IMR-90 (cell line): ENCODE results near the gene HNRNPA3. TPM values are rescaled to one million over a fixed set of nuclear protein-coding genes. Genes with fewer than 3 reads are reported as not detected.

Experiments used
- ATAC-seq: fragments of 200-7000 bp; cut with Tn5 transposase; 2 replicates; pipeline ENCODE4 v1.9.1; 2020; ENCODE audit warnings: low read depth, mild to moderate bottlenecking, moderate library complexity
- BruUV-seq: library from RNA; stranded (reverse); fragments of 400-500 nt; replicated peaks from 2 replicates; lab custom pipeline; 2021; lab: Mats Ljungman, UMichigan
- CTCF ChIA-PET: fragments of 300-600 bp; formaldehyde crosslinking; extraction: SDS; loops from one replicate; lab custom pipeline; 2021; ENCODE audit warnings: antibody characterized with exemption; lab: Yijun Ruan, JAX
- POLR2A ChIA-PET: fragments of 300-600 bp; sonication (Branson Sonifier 250); formaldehyde crosslinking; loops from one replicate; lab custom pipeline; 2022; ENCODE audit warnings: antibody characterized with exemption; ENCODE audit not compliant: unreplicated experiment; lab: Charles Lee
- DNase-seq: peaks from one replicate; pipeline ENCODE4 v3.0.0; 2013
- H2AFZ ChIP-seq: replicated peaks from 2 replicates; pipeline ENCODE3; 2013; ENCODE audit warnings: low read length, mild to moderate bottlenecking; ENCODE audit not compliant: poor library complexity
- H2AK5ac ChIP-seq: 2 replicates; pipeline ENCODE4 v1.6.1; 2013; ENCODE audit warnings: low read depth, low read length, inconsistent platforms
- H2AK9ac ChIP-seq: replicated peaks from 2 replicates; pipeline ENCODE3; 2013; ENCODE audit warnings: mild to moderate bottlenecking, low read depth, low read length, moderate library complexity; ENCODE audit not compliant: poor library complexity
- H2BK120ac ChIP-seq: 2 replicates; pipeline ENCODE4 v1.6.1; 2013; ENCODE audit warnings: low read depth, low read length, inconsistent platforms
- H2BK15ac ChIP-seq: 3 replicates; pipeline ENCODE4 v1.6.1; 2013; ENCODE audit warnings: low read depth, low read length, inconsistent platforms
- H2BK20ac ChIP-seq: 2 replicates; pipeline ENCODE4 v1.6.1; 2013; ENCODE audit warnings: low read depth, mild to moderate bottlenecking, inconsistent platforms, low read length, moderate library complexity
- H2BK5ac ChIP-seq: 2 replicates; pipeline ENCODE4 v1.6.1; 2013; ENCODE audit warnings: mild to moderate bottlenecking, low read depth, low read length, inconsistent platforms; ENCODE audit not compliant: poor library complexity, severe bottlenecking
- H3K14ac ChIP-seq: replicated peaks from 2 replicates; pipeline ENCODE4 v1.6.1; 2013; ENCODE audit warnings: low read depth, low read length, inconsistent platforms
- H3K18ac ChIP-seq: 2 replicates; pipeline ENCODE4 v1.6.1; 2013; ENCODE audit warnings: low read depth, low read length, control low read depth
- H3K23ac ChIP-seq: 2 replicates; pipeline ENCODE4 v1.6.1; 2013; ENCODE audit warnings: low read depth, low read length, inconsistent platforms
- H3K27ac ChIP-seq: 2 replicates; pipeline ENCODE4 v1.5.1; 2013; ENCODE audit warnings: mild to moderate bottlenecking, control low read depth, low read length; ENCODE audit not compliant: insufficient read depth
- H3K27me3 ChIP-seq: 2 replicates; pipeline ENCODE4 v1.6.1; 2013; ENCODE audit warnings: low read length; ENCODE audit not compliant: control insufficient read depth, insufficient read depth
- H3K36me3 ChIP-seq: 2 replicates; pipeline ENCODE4 v1.6.1; 2013; ENCODE audit warnings: low read length, mixed read lengths; ENCODE audit not compliant: control insufficient read depth, insufficient read depth
- H3K4ac ChIP-seq: 2 replicates; pipeline ENCODE4 v1.6.1; 2013; ENCODE audit warnings: low read depth, low read length, inconsistent platforms
- H3K4me1 ChIP-seq: 2 replicates; pipeline ENCODE4 v1.6.1; 2013; ENCODE audit warnings: low read length, mixed read lengths; ENCODE audit not compliant: control insufficient read depth, insufficient read depth
- H3K4me2 ChIP-seq: 2 replicates; pipeline ENCODE4 v1.6.1; 2013; ENCODE audit warnings: low read depth, mild to moderate bottlenecking, control low read depth, low read length, moderate library complexity
- H3K4me3 ChIP-seq: 2 replicates; pipeline ENCODE4 v1.5.1; 2013; ENCODE audit warnings: low read depth, mild to moderate bottlenecking, control low read depth, low read length, moderate library complexity; ENCODE audit not compliant: insufficient read depth
- H3K56ac ChIP-seq: 2 replicates; pipeline ENCODE4 v1.6.1; 2013; ENCODE audit warnings: low read length, inconsistent platforms; ENCODE audit not compliant: insufficient read depth; ENCODE audit errors: extremely low read depth
- H3K79me1 ChIP-seq, 2 experiments: 2 replicates each; pipeline ENCODE4 v1.6.1; 2013; ENCODE audit warnings: low read length in 2 of 2, inconsistent platforms in 1 of 2, low read depth in 1 of 2
- H3K9ac ChIP-seq: 2 replicates; pipeline ENCODE4 v1.6.1; 2013; ENCODE audit warnings: low read depth, low read length, control low read depth
- H3K9me1 ChIP-seq: 2 replicates; pipeline ENCODE4 v1.6.1; 2013; ENCODE audit warnings: low read length, inconsistent platforms; ENCODE audit not compliant: insufficient read depth
- H3K9me3 ChIP-seq: 2 replicates; pipeline ENCODE4 v1.6.1; 2013; ENCODE audit warnings: low read length; ENCODE audit not compliant: control insufficient read depth, insufficient read depth
- H4K20me1 ChIP-seq: 2 replicates; pipeline ENCODE4 v1.6.1; 2013; ENCODE audit warnings: low read length, inconsistent platforms; ENCODE audit not compliant: insufficient read depth
- H4K5ac ChIP-seq: 2 replicates; pipeline ENCODE4 v1.6.1; 2013; ENCODE audit warnings: mild to moderate bottlenecking, low read depth, low read length, control low read depth
- H4K8ac ChIP-seq, 2 experiments: 2 replicates each; pipeline ENCODE4 v1.6.1; 2013; ENCODE audit warnings: low read depth in 2 of 2, low read length in 2 of 2, control low read depth in 1 of 2, inconsistent platforms in 1 of 2
- H4K91ac ChIP-seq: 2 replicates; pipeline ENCODE4 v1.6.1; 2013; ENCODE audit warnings: low read depth, low read length, inconsistent platforms; ENCODE audit not compliant: insufficient read depth
- BHLHE40 ChIP-seq: fragments of 150-350 bp; IDR thresholded peaks from 2 replicates; pipeline ENCODE4 v1.6.1; 2016; ENCODE audit warnings: mild to moderate bottlenecking, low read depth, low read length
- CEBPB ChIP-seq: IDR thresholded peaks from 2 replicates; pipeline ENCODE4 v1.6.1; 2012; ENCODE audit warnings: low read depth, low read length, improper control_type of control experiment
- CHD1 ChIP-seq: IDR thresholded peaks from 2 replicates; pipeline ENCODE4 v1.6.1; 2012; ENCODE audit warnings: low read depth, low read length, improper control_type of control experiment
- CTCF ChIP-seq: conservative IDR thresholded peaks from 2 replicates; pipeline ENCODE4 v1.5.1; 2012; ENCODE audit warnings: mild to moderate bottlenecking, low read depth, low read length, improper control_type of control experiment
- ELK1 ChIP-seq: fragments of 150-350 bp; IDR thresholded peaks from 2 replicates; pipeline ENCODE4 v1.6.1; 2016; ENCODE audit warnings: low read depth, mild to moderate bottlenecking, low read length, moderate library complexity, borderline replicate concordance
- FOS ChIP-seq: fragments of 150-350 bp; IDR thresholded peaks from 2 replicates; pipeline ENCODE4 v1.6.1; 2016; ENCODE audit warnings: low read depth, low read length
- MAFK ChIP-seq: IDR thresholded peaks from 2 replicates; pipeline ENCODE4 v1.6.1; 2012; ENCODE audit warnings: low read depth, low read length, improper control_type of control experiment
- MAZ ChIP-seq: IDR thresholded peaks from 2 replicates; pipeline ENCODE4 v1.6.1; 2012; ENCODE audit warnings: low read depth, mild to moderate bottlenecking, low read length, improper control_type of control experiment, moderate library complexity, borderline replicate concordance
- MXI1 ChIP-seq: IDR thresholded peaks from 2 replicates; pipeline ENCODE4 v1.6.1; 2012; ENCODE audit warnings: low read depth, mild to moderate bottlenecking, low read length, moderate library complexity, borderline replicate concordance
- NFE2L2 ChIP-seq: fragments of 150-350 bp; IDR thresholded peaks from 2 replicates; pipeline ENCODE4 v1.6.1; 2016; ENCODE audit warnings: low read depth, mild to moderate bottlenecking, low read length
- POLR2A ChIP-seq: IDR thresholded peaks from 2 replicates; pipeline ENCODE4 v1.6.1; 2012; ENCODE audit warnings: mild to moderate bottlenecking, low read depth, low read length
- RAD21 ChIP-seq: IDR thresholded peaks from 2 replicates; pipeline ENCODE4 v1.6.1; 2012; ENCODE audit warnings: low read length, improper control_type of control experiment
- RCOR1 ChIP-seq: IDR thresholded peaks from 2 replicates; pipeline ENCODE4 v1.6.1; 2012; ENCODE audit warnings: mild to moderate bottlenecking, low read length, improper control_type of control experiment; ENCODE audit not compliant: insufficient replicate concordance
- RFX5 ChIP-seq: IDR thresholded peaks from 2 replicates; pipeline ENCODE4 v1.8.0; 2012; ENCODE audit warnings: low read depth, mild to moderate bottlenecking, low read length, moderate library complexity
- SMC3 ChIP-seq: fragments of 150-350 bp; IDR thresholded peaks from 2 replicates; pipeline ENCODE4 v1.6.1; 2016; ENCODE audit warnings: low read depth, mild to moderate bottlenecking, antibody characterized with exemption, low read length, moderate library complexity
- USF2 ChIP-seq: fragments of 150-350 bp; IDR thresholded peaks from 2 replicates; pipeline ENCODE4 v1.6.1; 2017; ENCODE audit warnings: mild to moderate bottlenecking, antibody characterized with exemption, low read length, low read depth
- WGBS, 2 experiments: methylation state at CpG; one replicate each; pipeline versions ENCODE4 v1.1.5 to v1.1.7; 2013; ENCODE audit warnings: missing lambda C conversion rate in 2 of 2; ENCODE audit not compliant: insufficient read length in 1 of 2; ENCODE audit errors: extremely low coverage in 2 of 2; 5-methylcytosine and 5-hydroxymethylcytosine counted together
- dilution Hi-C: fragments of 300-500 bp; cut with HindIII; formaldehyde crosslinking; loops from one replicate; pipeline ENCODE4 v1.14.3; 2018; ENCODE audit warnings: low sequenced_read_pairs; ENCODE audit not compliant: unreplicated experiment
- in situ Hi-C: fragments of 300-500 bp; cut with MboI; formaldehyde crosslinking; loops from 3 replicates; pipeline ENCODE4 v1.14.3; 2019; ENCODE audit warnings: low sequenced_read_pairs, inconsistent platforms, mixed read lengths
- intact Hi-C: fragments of 100-400 bp; cut with micrococcal nuclease; formaldehyde crosslinking; loops from 2 replicates; pipeline ENCODE4 v1.10.0; 2022
- polyA plus RNA-seq, 3 experiments: library from polyadenylated mRNA; depleted of rRNA; stranded (reverse); fragments of >200 nt; gene quantifications; 2 replicates each; pipeline ENCODE4 v1.2.3, GENCODE V29; 2012; ENCODE audit warnings: low replicate concordance in 1 of 3
- total RNA-seq: library from RNA; depleted of rRNA; stranded (reverse); fragments of >200 nt; gene quantifications from 2 replicates; pipeline ENCODE4 v1.2.3, GENCODE V29; 2012

The HNRNPA3 gene
- total and polyA plus RNA-seq, 2 of the 4 experiments (the other 2 are of a cell fraction), result 18.6 to 111 TPM

- Histone ChIP-seq H3K4me3 (no peak overlapping the region), H3K27ac (no peak overlapping the region), H2BK5ac (no peak overlapping the region), H3K18ac (no peak overlapping the region), H3K79me1 (no peaks in the 10 kb centered on the region), H3K23ac (no peak overlapping the region; the same call in 1 of the 2 replicates), H3K9ac (no peak overlapping the region), H3K9me1 (peaks cover 3% of the 10 kb centered on the region; the same call in 1 of the 2 replicates), H4K8ac (no peak overlapping the region), H2BK120ac (no peak overlapping the region), H3K4me2 (no peak overlapping the region), H3K4ac (no peak overlapping the region), H2BK20ac (no peak overlapping the region), H4K5ac (no peak overlapping the region), H3K27me3 (peaks cover 2% of the 10 kb centered on the region; the same call in 1 of the 2 replicates), H4K20me1 (no peaks in the 10 kb centered on the region), H3K9me3 (no peaks in the 10 kb centered on the region), H2BK15ac (no peak overlapping the region), H4K91ac (no peak overlapping the region), H3K14ac (no peak overlapping the region), H2AK9ac (no peak overlapping the region), H2AK5ac (no peak overlapping the region), H3K56ac (no peak overlapping the region), H3K36me3 (no peaks in the 10 kb centered on the region), H2AFZ (no peak overlapping the region), H3K4me1 (no peaks in the 10 kb centered on the region; the same call in 1 of the 2 replicates)
- DNase-seq (no peak), ATAC-seq (no peak)
- intact Hi-C loops (no loop called here), in situ Hi-C loops (no loop called here), dilution Hi-C loops (no loop called here)
- TF ChIP-seq BHLHE40 (no peak), MXI1 (no peak), CTCF (no peak), MAZ (no peak), ELK1 (no peak), USF2 (no peak), MAFK (no peak), SMC3 (no peak), RCOR1 (no peak), CEBPB (no peak), POLR2A (no peak), CHD1 (no peak), FOS (no peak), NFE2L2 (no peak), RFX5 (no peak), RAD21 (no peak)
- ChIA-PET CTCF (no interaction called here), POLR2A (no interaction called here)
- no TSS peak for BruUV-seq
- no CpG with 5 or more reads among the region's 2 CpGs for WGBS, 2 experiments
Measured at GRCh38 chr2:177179227-177179626, 33.4 kb upstream of the HNRNPA3 start.
